A673 (cell line): ENCODE measurements around the gene PYCR2. TPM values are rescaled to one million over a fixed set of nuclear protein-coding genes. Genes with fewer than 3 reads are reported as not detected.

Experiments
- BruUV-seq: library from RNA; stranded (reverse); fragments of 400-500 nt; replicated peaks from 2 replicates; lab custom pipeline; 2021; lab: Mats Ljungman, UMichigan
- CTCF ChIA-PET: fragments of 300-600 bp; sonication (Branson Sonifier 250); formaldehyde crosslinking; loops from one replicate; lab custom pipeline; 2022; ENCODE audit warnings: antibody characterized with exemption; lab: Charles Lee
- POLR2A ChIA-PET: fragments of 300-600 bp; sonication (Branson Sonifier 250); formaldehyde crosslinking; loops from one replicate; lab custom pipeline; 2022; ENCODE audit warnings: antibody characterized with exemption; ENCODE audit not compliant: low non-redundant PET; lab: Charles Lee
- DNase-seq: peaks from one replicate; pipeline ENCODE4 v3.0.0-alpha.2; 2015; ENCODE audit warnings: low spot score
- H3K27ac ChIP-seq: fragments of 200-600 bp; sonication (generic); 2 replicates; pipeline ENCODE4 v1.5.1; 2016; ENCODE audit warnings: mixed run types, low read depth, mild to moderate bottlenecking, mixed read lengths, antibody characterized with exemption, low read length; ENCODE audit not compliant: poor library complexity, severe bottlenecking
- H3K27me3 ChIP-seq: fragments of 200-600 bp; sonication (generic); replicated peaks from 2 replicates; pipeline ENCODE4 v1.6.1; 2017; ENCODE audit warnings: mixed run types, low read depth, mild to moderate bottlenecking, mixed read lengths, antibody characterized with exemption, low read length; ENCODE audit not compliant: insufficient read depth, poor library complexity
- H3K36me3 ChIP-seq: fragments of 200-600 bp; sonication (generic); 2 replicates; pipeline ENCODE4 v1.6.1; 2016; ENCODE audit warnings: mixed run types, mild to moderate bottlenecking, mixed read lengths, antibody characterized with exemption, low read length; ENCODE audit not compliant: insufficient read depth, poor library complexity, severe bottlenecking
- H3K4me1 ChIP-seq: fragments of 200-600 bp; sonication (generic); 2 replicates; pipeline ENCODE4 v1.6.1; 2017; ENCODE audit warnings: mixed run types, mild to moderate bottlenecking, mixed read lengths, antibody characterized with exemption, low read length; ENCODE audit not compliant: insufficient read depth, poor library complexity, severe bottlenecking
- H3K4me3 ChIP-seq: fragments of 200-600 bp; sonication (generic); 2 replicates; pipeline ENCODE4 v1.5.1; 2016; ENCODE audit warnings: low read depth, mixed run types, mild to moderate bottlenecking, mixed read lengths, low read length; ENCODE audit not compliant: poor library complexity, severe bottlenecking
- H3K9me3 ChIP-seq: fragments of 200-600 bp; sonication (generic); 2 replicates; pipeline ENCODE4 v1.6.1; 2016; ENCODE audit warnings: mixed run types, low read depth, mild to moderate bottlenecking, mixed read lengths, antibody characterized with exemption, low read length; ENCODE audit not compliant: poor library complexity, severe bottlenecking
- EZH2 ChIP-seq: fragments of 200-600 bp; sonication (generic); IDR thresholded peaks from 2 replicates; pipeline ENCODE4 v1.6.1; 2017; ENCODE audit warnings: borderline replicate concordance, low read depth, mild to moderate bottlenecking, mixed read lengths, antibody characterized with exemption, low read length; ENCODE audit not compliant: poor library complexity, severe bottlenecking
- intact Hi-C: fragments of 100-400 bp; cut with micrococcal nuclease; formaldehyde crosslinking; loops from one replicate; pipeline ENCODE4 v1.10.0; 2022; ENCODE audit not compliant: unreplicated experiment
- total RNA-seq: library from RNA; stranded (reverse); gene quantifications from 2 replicates; pipeline ENCODE4 v1.2.3, GENCODE V29; 2021
- TF ChIP-seq, protein P1 (sequence below): fragments of 300-800, 200-600 bp; sonication (generic); conservative IDR thresholded peaks from 2 replicates; pipeline ENCODE4 v1.5.1; 2017; ENCODE audit warnings: low read depth, mild to moderate bottlenecking, antibody characterized with exemption, low read length, moderate library complexity, mixed read lengths

The PYCR2 gene
- total RNA-seq, 1 experiment from 2014 or later, result 52.5 TPM

DNA sequence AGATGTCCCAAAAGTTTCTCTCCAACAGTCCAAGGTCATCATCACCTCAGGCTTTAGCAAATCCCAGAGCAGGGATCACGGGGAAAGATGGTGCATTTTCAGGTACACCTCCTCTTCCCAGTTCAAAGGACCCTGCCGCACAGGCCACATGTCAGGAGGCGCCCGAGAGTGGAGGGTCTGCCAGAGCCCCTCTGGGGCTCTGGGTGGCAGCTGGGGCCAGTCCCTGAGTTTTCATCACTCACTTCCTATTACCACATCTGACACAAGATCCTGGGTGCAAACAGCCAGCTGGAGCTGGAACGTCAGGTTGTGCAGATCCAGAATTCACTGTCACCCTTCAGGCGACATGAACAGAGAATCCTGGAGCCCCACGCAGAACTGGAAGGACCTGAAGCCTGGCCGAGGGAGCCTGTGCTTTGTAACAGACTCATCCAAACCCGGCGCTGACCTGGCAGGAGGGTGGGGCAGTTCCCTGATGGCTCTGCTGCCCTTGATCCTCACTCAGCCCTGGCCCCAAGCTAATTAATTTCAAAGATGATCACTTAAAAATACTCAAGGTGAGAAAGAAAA lies 50.7 kb downstream of the PYCR2 start:
- DNase-seq, result no peak
- H3K9me3 ChIP-seq, result no peaks in the 10 kb centered on the region
- BruUV-seq, result no TSS peak
- H3K36me3 ChIP-seq, result peaks cover 4% of the 10 kb centered on the region
- TF ChIP-seq, protein P1, sequence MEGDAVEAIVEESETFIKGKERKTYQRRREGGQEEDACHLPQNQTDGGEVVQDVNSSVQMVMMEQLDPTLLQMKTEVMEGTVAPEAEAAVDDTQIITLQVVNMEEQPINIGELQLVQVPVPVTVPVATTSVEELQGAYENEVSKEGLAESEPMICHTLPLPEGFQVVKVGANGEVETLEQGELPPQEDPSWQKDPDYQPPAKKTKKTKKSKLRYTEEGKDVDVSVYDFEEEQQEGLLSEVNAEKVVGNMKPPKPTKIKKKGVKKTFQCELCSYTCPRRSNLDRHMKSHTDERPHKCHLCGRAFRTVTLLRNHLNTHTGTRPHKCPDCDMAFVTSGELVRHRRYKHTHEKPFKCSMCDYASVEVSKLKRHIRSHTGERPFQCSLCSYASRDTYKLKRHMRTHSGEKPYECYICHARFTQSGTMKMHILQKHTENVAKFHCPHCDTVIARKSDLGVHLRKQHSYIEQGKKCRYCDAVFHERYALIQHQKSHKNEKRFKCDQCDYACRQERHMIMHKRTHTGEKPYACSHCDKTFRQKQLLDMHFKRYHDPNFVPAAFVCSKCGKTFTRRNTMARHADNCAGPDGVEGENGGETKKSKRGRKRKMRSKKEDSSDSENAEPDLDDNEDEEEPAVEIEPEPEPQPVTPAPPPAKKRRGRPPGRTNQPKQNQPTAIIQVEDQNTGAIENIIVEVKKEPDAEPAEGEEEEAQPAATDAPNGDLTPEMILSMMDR, result no peak
- TF ChIP-seq EZH2, result no peak
- no peaks in the 10 kb centered on the region for H3K4me1 ChIP-seq
- ChIA-PET CTCF (no interaction called here), POLR2A (no interaction called here)
- no peaks in the 10 kb centered on the region for H3K27me3 ChIP-seq
- intact Hi-C loops, result no loop called here
- H3K4me3 ChIP-seq, result no peak overlapping the region
- no peak overlapping the region for H3K27ac ChIP-seq

DNA sequence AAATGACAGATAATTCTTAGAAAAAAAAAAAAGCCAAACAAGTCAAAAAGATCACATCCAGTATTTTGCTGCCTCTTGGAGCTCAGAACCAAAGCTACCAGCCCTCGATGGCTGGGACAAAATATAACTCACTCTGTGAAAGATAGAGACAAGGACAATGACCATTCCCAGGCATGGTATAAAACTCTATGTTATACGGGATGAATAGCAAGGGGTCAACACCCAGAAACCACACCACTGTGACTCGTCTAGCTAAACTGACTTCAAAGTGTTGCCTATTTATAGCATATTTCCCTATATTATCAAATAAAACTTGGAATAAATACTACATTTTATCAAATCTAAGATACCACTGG lies 52.0 kb downstream of the PYCR2 start:
- no peak overlapping the region for H3K4me3 ChIP-seq
- no peak for TF ChIP-seq EZH2
- TF ChIP-seq, protein P1, result no peak
- H3K36me3 ChIP-seq, result peaks cover 4% of the 10 kb centered on the region
- POLR2A ChIA-PET, result no interaction called here
- intact Hi-C loops, result no loop called here
- no peaks in the 10 kb centered on the region for H3K27me3 ChIP-seq
- BruUV-seq, result no TSS peak
- no peaks in the 10 kb centered on the region for H3K9me3 ChIP-seq
- CTCF ChIA-PET, result no interaction called here
- no peaks in the 10 kb centered on the region for H3K4me1 ChIP-seq
- no peak for DNase-seq
- H3K27ac ChIP-seq, result no peak overlapping the region

DNA sequence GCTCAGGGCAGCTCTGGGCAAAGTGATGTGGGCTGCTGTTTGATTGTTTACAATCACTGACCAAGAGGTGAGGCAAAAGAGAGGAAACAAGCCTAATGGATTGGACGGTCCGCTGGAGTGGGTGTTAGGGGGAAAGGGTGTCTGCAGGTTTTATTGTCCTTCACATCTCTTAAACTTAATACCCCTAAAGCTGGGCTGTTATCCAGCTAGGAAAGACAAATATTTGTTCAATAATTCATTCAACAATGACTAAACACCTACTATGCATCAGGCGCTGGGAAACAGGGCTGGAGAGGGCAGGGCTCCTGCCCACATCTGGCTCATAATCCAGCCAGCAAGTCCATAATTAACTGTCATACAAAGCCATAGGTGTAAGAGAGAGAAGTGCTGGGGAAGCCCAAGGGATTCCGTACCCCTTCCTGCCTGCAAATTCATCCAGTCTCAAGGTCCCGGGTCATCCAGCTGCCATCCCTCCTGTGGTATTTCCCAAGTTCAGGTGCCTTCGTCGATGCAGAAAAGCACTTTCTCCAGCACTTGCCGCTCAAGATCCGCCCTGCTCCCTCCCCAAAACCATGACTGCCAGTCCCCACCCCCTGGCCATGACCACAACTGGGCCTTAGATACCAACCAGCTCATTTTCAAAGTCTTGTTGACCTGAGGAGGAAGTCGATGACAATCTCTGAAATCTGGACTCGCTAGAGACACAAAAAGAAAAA lies 52.5 kb downstream of the PYCR2 start:
- H3K9me3 ChIP-seq, result no peaks in the 10 kb centered on the region
- no peak for TF ChIP-seq EZH2
- TF ChIP-seq, protein P1, result no peak
- no peak for DNase-seq
- H3K27me3 ChIP-seq, result no peaks in the 10 kb centered on the region
- no peak overlapping the region for H3K4me3 ChIP-seq
- H3K27ac ChIP-seq, result no peak overlapping the region
- CTCF ChIA-PET, result no interaction called here
- intact Hi-C loops, result no loop called here
- POLR2A ChIA-PET, result no interaction called here
- BruUV-seq, result no TSS peak
- H3K4me1 ChIP-seq, result peaks cover under 1% of the 10 kb centered on the region
- peaks cover 4% of the 10 kb centered on the region for H3K36me3 ChIP-seq
